ENCODE measurements around the gene MRPS14. TPM values are rescaled to one million over a fixed set of nuclear protein-coding genes. Genes with fewer than 3 reads are reported as not detected.

Gene MRPS14
- total RNA-seq, 1 experiment from 2014 or later: 22.5 TPM

DNA sequence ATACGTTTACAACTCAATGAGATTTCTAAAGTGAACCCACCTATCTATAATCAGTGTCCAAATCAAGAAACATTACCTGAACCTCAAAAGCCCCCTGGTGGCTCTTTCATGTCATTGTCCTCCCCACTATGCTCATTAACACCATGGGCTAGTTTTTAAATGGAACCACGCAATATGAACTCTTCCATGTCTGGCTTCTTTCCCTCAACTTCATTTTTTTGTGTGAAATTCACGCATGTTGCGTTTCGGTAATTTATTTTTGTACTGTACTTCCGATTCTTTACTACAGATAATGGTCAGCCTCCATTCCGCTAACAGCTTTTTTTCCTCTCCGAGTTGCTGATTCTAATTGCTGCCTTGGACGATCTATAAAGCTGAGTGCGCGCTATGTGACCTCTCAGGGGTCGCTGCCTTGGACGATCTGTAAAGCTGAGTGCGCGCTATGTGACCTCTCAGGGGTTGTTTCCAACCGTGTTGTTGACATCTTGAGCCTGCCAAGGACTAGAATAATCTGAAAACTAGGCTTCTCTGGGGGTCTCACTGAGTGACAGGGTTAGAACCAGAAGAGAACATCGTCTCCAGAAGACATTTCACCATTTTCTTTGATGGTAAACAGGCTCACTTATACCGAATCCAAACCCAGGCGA is 24.5 kb downstream of the MRPS14 start:
- no peaks in the 10 kb centered on the region for H3K9me3 ChIP-seq
- no peaks in the 10 kb centered on the region for H3K27me3 ChIP-seq
- peak; percentile 37 for DNase-seq
- H3K36me3 ChIP-seq: peaks cover 12% of the 10 kb centered on the region
- H3K4me3 ChIP-seq: peak overlapping the region; percentile 80

DNA sequence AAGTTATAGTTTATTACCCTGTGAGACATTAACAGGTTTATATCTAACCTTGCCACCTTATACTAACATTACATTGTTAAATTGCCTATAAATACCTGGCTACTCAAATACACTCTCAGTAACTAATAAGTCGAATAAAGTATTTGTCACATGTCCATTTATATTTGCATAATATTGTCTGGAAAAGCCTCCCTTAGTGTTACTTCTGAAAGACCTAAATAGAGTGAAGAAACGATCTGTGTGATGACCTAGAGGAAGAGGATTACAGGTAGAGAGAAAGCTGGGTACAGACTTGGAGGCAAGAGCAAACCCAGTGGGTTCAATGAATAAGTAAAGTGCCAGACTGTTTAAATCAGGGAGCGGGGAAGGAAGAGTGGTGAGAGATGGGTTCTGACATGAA is 26.2 kb downstream of the MRPS14 start:
- DNase-seq: no peak
- peaks cover 9% of the 10 kb centered on the region for H3K36me3 ChIP-seq
- H3K9me3 ChIP-seq: no peaks in the 10 kb centered on the region
- no peak overlapping the region for H3K4me3 ChIP-seq
- no peaks in the 10 kb centered on the region for H3K27me3 ChIP-seq

DNA sequence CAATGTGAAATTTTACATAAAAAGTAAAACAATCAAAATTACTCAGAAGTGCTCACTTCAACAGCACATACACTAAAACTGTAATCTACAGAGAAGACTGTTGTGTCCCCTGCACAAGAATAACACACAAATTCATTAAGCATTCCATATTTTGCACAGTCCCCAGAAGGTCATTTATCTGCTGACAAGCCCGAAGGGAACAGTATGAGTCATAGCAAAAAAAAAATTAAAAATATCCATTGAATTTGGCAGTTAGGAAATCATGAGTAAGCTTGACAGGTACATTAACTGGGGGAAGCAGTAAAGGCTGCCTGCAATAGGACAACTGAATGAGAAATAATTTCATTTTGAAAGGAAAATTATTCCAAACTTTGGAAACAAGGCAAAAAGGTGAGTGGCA is 26.7 kb downstream of the MRPS14 start:
- H3K36me3 ChIP-seq: peaks cover 6% of the 10 kb centered on the region
- DNase-seq: no peak
- H3K4me3 ChIP-seq: no peak overlapping the region
- H3K27me3 ChIP-seq: no peaks in the 10 kb centered on the region
- no peaks in the 10 kb centered on the region for H3K9me3 ChIP-seq

DNA sequence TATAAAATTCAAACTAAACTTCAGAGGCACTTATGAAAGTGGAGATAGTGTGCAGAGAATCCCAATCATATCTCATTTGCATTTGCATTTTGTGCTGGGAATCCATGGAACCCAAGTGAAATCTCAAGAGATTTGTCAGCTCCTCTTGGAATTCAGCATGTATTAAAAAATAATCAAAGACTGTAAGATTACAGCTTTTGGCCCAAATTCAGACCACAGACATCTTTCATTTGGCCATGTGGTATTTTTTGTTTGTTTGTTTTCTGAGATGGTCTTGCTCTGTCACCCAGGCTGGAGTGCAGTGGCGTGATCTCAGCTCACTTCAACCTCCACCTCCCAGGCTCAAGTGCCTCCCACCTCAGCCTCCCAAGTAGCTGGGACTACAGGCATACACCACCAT is 27.3 kb downstream of the MRPS14 start:
- no peak for DNase-seq

DNA sequence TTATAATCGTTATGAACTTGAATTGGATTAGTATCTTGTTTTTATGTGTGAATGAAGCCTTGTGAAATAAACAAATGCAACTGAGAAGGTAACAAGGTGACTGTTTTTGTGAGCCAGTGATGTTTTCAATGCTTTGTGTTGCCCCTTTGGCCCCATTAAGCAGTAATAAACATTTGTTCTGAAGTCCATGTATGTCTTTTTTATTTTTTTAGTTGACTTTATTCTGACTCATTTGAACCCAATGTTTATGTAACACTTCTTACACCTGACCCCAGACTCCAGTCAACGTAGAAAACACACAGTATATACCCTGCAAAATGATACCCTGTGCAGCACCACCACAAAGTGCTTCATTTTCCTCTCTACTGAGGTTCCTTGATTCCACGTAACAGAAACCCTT is 28.1 kb downstream of the MRPS14 start:
- no peaks in the 10 kb centered on the region for H3K27me3 ChIP-seq
- no peak for DNase-seq
- H3K4me3 ChIP-seq: no peak overlapping the region

More for the DNA sequence above, 27.3 kb downstream of the MRPS14 start:
- Histone ChIP-seq H3K27me3 (no peaks in the 10 kb centered on the region), H3K36me3 (peaks cover 6% of the 10 kb centered on the region; the same call in 1 of the 2 replicates), H3K4me3 (no peak overlapping the region), H3K9me3 (no peaks in the 10 kb centered on the region)

DNA sequence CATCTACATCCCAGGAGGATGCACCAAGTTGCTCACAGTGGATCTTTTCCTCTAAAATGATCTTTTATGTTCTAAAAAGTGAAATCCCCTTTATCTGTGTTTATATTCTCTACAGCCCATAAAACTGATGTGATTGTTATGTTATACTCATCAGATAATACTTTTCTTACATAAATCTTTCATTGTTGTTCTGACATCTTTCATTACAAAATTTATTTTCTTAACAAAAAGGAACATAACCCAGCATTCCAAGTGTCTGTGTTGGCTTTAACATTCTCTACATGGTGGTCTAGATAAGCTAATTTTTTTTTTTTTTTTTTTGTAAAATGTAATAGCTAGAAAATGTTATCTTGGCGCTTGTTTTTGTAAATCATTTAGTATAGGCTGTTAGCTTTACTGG is 31.8 kb downstream of the MRPS14 start:
- H3K27me3 ChIP-seq: no peaks in the 10 kb centered on the region
- no peak for DNase-seq
- H3K4me3 ChIP-seq: no peak overlapping the region
- no peaks in the 10 kb centered on the region for H3K36me3 ChIP-seq
- no peaks in the 10 kb centered on the region for H3K9me3 ChIP-seq

More for the DNA sequence above, 28.1 kb downstream of the MRPS14 start:
- Histone ChIP-seq H3K36me3 (peaks cover 3% of the 10 kb centered on the region; the same call in 1 of the 2 replicates), H3K9me3 (no peaks in the 10 kb centered on the region)

DNA sequence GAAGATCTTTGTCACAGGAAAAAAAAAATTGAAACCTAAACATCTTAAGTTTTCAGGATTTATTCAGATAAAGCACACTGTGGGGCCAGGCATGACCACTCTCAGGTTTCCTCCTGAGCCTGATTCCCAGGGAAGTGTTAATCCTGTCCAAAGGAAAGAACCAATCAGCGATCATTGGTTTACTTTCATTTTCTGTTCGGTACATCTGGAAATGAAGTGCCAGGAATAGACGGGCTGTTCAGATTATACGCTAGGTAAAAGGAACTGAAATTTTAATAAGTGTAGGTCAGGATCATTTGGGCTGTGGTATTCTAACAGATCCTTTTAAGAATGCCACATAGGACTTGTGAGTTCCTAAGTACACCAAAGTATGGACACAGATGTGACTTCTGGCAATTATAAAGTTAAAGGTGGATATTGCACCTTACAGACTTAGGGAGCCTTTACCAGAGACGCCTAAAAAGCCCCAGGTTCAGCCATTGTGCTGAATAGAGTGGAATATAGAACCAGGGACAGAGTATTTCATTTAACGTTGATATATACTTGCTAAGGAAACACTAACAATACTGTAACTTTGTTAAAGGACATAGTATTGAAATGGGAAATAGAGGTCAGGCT is 32.7 kb downstream of the MRPS14 start:
- no peaks in the 10 kb centered on the region for H3K27me3 ChIP-seq
- H3K4me3 ChIP-seq: peak overlapping the region; percentile 53
- no peaks in the 10 kb centered on the region for H3K36me3 ChIP-seq
- no peaks in the 10 kb centered on the region for H3K9me3 ChIP-seq
- peak; percentile 31 for DNase-seq

DNA sequence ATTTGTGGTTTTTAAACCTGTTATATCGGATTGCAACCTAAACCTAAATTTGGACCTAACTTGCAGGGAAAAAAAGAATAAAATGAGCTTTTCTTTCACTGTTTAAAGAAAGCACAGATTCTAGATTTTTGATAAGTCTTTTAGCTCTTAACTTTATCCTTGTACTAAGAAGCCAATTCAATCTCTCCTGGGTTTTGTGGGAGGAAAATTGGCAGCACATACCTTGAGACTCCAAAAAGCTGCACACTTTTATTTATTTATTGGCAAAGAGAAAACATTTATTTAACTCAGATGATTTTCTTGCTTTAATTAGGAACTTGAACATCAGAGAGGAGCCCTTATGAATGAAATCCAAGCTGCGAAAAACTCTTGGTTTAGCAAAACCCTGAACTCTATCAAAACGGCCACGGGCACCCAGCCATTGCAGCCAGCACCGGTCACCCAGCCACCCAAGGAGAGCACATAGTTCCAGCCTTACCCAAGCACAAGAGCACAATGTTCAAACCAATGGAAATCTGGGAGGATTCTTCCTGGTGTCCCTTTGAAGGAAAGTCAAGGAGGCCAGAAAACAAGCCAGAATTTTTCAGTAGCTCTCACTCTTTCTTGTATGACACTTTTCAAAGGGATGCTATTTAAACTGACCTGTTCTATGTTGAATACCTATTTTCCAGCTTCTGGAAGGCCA is 33.5 kb downstream of the MRPS14 start:
- Histone ChIP-seq H3K27me3 (no peaks in the 10 kb centered on the region), H3K9me3 (no peaks in the 10 kb centered on the region), H3K36me3 (no peaks in the 10 kb centered on the region), H3K4me3 (peak overlapping the region; percentile 53)
- no peak for DNase-seq

DNA sequence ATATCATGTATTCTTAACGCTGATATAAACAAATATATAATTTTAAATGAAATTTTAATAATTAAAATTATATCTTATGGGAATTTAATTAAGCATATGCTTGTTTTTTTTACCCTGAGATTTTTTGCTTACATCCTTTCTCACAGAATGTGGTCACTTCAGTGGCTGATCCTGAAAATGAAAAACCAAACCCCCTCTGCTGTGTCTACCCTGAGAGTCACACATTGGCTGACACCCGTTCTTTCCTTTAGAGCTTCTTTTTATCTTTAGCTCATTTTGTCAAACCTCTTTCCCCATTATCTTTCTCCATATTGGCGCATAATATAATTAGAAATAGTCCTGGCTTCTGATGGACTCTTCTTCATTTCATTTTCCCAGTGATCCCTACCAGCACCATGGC is 34.2 kb downstream of the MRPS14 start:
- H3K9me3 ChIP-seq: no peaks in the 10 kb centered on the region
- no peaks in the 10 kb centered on the region for H3K36me3 ChIP-seq
- no peak overlapping the region for H3K4me3 ChIP-seq
- DNase-seq: no peak
- H3K27me3 ChIP-seq: no peaks in the 10 kb centered on the region

DNA sequence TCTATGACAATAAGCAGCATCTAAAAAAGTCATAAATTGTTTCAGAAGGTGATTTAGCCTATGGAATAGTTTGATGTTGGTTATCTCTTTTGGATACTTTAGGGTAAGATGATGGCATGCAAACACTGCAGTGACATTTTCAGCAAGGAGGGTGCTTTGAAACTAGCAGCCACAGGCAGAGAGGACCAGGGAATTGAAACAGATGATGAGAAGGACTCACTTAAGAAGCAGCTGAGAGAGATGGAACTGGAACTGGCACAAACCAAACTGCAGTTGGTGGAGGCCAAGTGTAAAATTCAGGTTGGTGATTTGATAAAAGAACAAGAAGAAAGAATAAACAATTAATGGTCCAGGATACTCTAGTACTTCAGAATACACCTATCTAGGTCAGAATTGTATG is 34.7 kb downstream of the MRPS14 start:
- Histone ChIP-seq H3K27me3 (no peaks in the 10 kb centered on the region), H3K36me3 (0 out of 2 replicates have a peak, but pooled peaks cover 1% of the 10 kb centered on the region), H3K4me3 (no peak overlapping the region), H3K9me3 (no peaks in the 10 kb centered on the region)
- no peak for DNase-seq

DNA sequence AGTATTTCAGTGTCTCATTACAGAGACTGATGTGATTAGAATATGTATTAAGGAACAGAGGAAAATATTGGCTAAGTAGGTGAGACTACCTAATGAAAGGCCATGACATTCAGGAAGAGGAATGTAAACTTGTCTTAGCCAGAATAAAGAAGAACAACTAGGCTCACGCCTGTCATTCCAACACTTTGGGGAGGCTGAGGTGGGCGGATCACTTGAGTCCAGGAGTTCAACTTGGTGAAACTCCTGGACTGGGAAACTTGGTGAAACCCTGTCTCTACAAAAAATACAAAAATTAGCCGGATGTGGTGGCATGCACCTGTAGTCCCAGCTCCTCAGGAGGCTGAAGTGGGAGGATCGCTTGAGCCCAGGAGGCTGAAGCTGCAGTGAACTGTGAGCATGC is 38.3 kb downstream of the MRPS14 start:
- Histone ChIP-seq H3K4me3 (no peak overlapping the region), H3K9me3 (peaks cover 2% of the 10 kb centered on the region; the same call in 1 of the 2 replicates), H3K36me3 (peaks cover 12% of the 10 kb centered on the region; the same call in 1 of the 2 replicates), H3K27me3 (no peaks in the 10 kb centered on the region)
- DNase-seq: no peak

DNA sequence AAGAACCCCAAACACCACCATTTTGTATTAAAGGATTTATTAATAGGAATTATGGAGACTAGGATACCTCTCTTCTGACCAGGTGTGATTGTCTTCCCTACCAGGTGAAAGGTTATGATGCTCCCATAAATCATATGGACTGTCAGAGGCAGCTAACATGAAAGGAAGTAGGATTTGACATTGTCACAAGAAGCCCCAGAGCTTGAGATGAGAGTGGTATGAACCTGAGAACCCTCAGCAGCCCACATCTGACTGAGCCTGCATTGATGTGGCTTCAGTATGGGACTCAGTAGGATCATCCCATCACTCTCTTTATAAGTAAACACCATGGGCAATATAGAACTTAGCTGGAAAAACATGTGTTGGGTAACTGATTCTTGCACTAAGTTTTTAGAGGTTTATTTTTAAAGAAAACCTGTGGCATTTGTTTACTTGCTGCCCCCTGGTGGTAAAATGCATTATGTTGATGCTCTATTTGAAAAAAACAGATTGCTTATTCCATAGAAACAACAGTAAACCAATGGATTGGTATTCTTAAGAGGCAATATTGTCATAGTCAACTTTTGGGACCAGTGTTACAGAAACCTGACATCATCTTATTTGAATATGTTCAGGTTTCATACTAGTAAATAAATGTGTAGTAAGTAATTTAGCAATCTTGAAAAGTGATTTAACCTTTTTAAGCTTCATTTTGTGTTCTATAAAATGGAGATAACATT is 40.1 kb downstream of the MRPS14 start:
- no peak for DNase-seq
- H3K4me3 ChIP-seq: no peak overlapping the region
- peaks cover 2% of the 10 kb centered on the region; the same call in 1 of the 2 replicates for H3K9me3 ChIP-seq
- no peaks in the 10 kb centered on the region for H3K27me3 ChIP-seq
- peaks cover 12% of the 10 kb centered on the region; the same call in 1 of the 2 replicates for H3K36me3 ChIP-seq

DNA sequence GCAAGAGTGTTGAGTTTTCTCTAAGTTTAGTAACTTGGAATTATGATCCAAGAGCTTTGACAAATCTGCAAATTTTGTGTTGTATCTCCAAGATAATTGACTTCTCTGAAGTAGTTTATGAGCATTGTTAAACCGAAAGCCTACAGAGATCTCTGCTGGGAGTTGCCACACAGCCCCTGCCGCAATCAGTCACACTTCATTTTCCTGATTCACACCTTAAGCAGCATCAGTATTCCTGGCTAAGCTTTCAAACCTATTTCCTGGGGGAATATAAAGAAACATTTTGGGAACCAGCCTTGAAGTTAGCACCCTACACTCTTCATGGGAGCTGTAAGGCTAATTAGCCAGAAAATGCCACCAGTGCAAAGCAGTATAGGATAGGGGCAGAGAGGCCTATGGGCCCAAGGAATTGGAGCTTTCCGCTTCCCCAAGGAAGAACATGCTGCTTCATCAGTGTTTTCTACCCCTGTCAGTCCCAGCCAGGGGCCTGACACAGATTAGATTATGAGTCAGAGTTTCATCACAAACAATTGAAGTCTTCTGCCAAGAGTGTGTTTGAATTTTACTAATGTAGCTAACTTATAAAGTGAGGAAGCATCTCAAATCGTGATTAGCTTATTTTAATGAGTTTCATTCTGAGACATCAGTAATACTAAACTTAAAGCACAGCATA is 46.7 kb downstream of the MRPS14 start:
- H3K9me3 ChIP-seq: no peaks in the 10 kb centered on the region
- H3K4me3 ChIP-seq: no peak overlapping the region
- no peaks in the 10 kb centered on the region for H3K36me3 ChIP-seq
- DNase-seq: peak; percentile 62
- no peaks in the 10 kb centered on the region for H3K27me3 ChIP-seq

DNA sequence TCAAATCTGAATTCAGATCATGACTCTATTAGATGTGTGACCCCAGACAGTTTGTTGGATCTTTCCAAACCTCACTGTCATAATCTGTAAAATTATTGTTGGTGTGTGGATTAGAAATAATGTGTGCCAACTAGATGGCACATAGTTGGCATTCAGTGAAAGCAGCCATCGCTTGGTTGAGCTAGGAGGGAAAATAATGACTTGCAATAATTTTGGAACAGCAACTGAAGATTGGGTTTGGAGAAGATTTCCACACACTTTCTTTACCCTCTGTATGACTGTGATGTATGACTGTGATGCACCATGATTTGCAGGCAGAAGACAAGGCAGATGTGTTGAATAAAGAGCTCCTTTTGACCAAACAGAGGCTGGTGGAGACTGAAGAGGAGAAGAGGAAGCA is 47.5 kb downstream of the MRPS14 start:
- no peak overlapping the region for H3K4me3 ChIP-seq
- no peak for DNase-seq
- H3K27me3 ChIP-seq: no peaks in the 10 kb centered on the region

DNA sequence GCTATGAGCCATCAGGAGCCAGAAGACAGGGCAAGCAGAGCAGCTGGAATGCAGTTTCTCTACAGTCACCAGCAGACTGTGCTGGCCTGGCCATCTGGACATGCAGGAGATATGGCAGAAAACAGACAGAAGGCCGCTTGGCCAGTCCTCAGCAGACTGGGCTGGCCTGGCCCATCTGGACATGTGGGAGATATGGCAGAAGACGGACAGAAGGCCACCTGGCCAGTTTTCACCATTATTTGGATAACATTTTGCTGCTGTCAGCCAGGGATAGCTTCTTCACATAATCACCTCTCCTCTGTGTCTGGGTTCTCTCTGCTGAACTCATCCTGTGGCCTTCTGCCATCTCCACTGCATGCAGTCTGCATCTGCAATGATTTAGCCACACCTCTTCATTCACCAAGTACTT is 48.5 kb downstream of the MRPS14 start:
- no peak overlapping the region for H3K4me3 ChIP-seq
- H3K36me3 ChIP-seq: no peaks in the 10 kb centered on the region
- no peaks in the 10 kb centered on the region for H3K9me3 ChIP-seq
- H3K27me3 ChIP-seq: no peaks in the 10 kb centered on the region
- DNase-seq: peak; percentile 16

More for the DNA sequence above, 47.5 kb downstream of the MRPS14 start:
- H3K36me3 ChIP-seq: no peaks in the 10 kb centered on the region
- no peaks in the 10 kb centered on the region for H3K9me3 ChIP-seq

DNA sequence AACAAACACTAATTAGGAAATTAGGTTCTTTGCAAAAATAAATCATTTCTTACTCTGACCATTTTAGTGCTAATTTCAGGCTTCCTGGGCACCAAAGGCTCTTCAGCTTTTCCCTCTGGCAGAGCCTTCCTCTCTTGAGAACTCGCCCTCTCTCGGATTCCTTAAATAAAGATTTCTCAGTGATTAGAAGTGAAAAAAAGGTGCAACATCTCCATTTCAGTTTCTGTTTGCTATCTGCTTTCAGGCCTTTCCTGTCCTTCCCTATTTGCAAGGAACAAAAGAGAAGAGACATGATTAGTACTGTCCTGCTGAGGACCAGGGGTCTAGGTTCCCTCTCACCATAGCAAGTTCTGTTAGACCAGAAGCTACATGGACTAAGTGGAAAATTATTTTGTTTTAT is 51.3 kb downstream of the MRPS14 start:
- H3K36me3 ChIP-seq: no peaks in the 10 kb centered on the region
- H3K9me3 ChIP-seq: no peaks in the 10 kb centered on the region
- H3K4me3 ChIP-seq: no peak overlapping the region
- H3K27me3 ChIP-seq: no peaks in the 10 kb centered on the region
- DNase-seq: no peak
